Aorta (tissue), 5 donors: ENCODE results near the gene WDR88. TPM values are rescaled to one million over a fixed set of nuclear protein-coding genes. Genes with fewer than 3 reads are reported as not detected.

Experiments used
- ATAC-seq: fragments of 200-7000 bp; cut with Tn5 transposase; one replicate; pipeline ENCODE4 v1.9.1; 2022; ENCODE audit warnings: moderate library complexity; ENCODE audit not compliant: low FRiP score
- DNase-seq, 2 donors: peaks; one replicate each; pipeline ENCODE4 v3.0.0-alpha.2; 2020
- H3K27ac ChIP-seq, 2 donors: one replicate each; pipeline ENCODE4 v1.5.1; 2013; ENCODE audit warnings: low read length in 2 of 2, mild to moderate bottlenecking in 2 of 2, moderate library complexity in 2 of 2, control low read depth in 1 of 2, inconsistent platforms in 1 of 2, low read depth in 1 of 2
- H3K27me3 ChIP-seq, 2 donors: one replicate each; pipeline ENCODE4 v1.6.1; 2013; ENCODE audit warnings: control low read depth in 1 of 2, low read length in 1 of 2, mild to moderate bottlenecking in 1 of 2, moderate library complexity in 1 of 2; ENCODE audit not compliant: insufficient read depth in 2 of 2, control insufficient read depth in 1 of 2
- H3K36me3 ChIP-seq, 2 donors: one replicate each; pipeline ENCODE4 v1.6.1; 2013; ENCODE audit warnings: control low read depth in 1 of 2, low read length in 1 of 2, mild to moderate bottlenecking in 1 of 2; ENCODE audit not compliant: insufficient read depth in 2 of 2, control insufficient read depth in 1 of 2
- H3K4me1 ChIP-seq, 2 donors: one replicate each; pipeline ENCODE4 v1.6.1; 2013; ENCODE audit warnings: low read length in 2 of 2, control low read depth in 1 of 2, mild to moderate bottlenecking in 1 of 2, moderate library complexity in 1 of 2; ENCODE audit not compliant: insufficient read depth in 2 of 2, control insufficient read depth in 1 of 2
- H3K4me3 ChIP-seq, 2 donors: one replicate each; pipeline ENCODE4 v1.5.1; 2013; ENCODE audit warnings: low read length in 2 of 2, control low read depth in 1 of 2, mild to moderate bottlenecking in 1 of 2
- H3K9me3 ChIP-seq: one replicate; pipeline ENCODE4 v1.6.1; 2013; ENCODE audit warnings: mild to moderate bottlenecking, low read length; ENCODE audit not compliant: control insufficient read depth
- WGBS, 2 donors: extraction: QIAGEN DNeasy Blood & Tissue Kit; methylation state at CpG; one replicate each; pipeline ENCODE4 v1.1.7; 2013; 5-methylcytosine and 5-hydroxymethylcytosine counted together
- intact Hi-C, 2 donors: fragments of 100-400 bp; cut with DNase I; formaldehyde crosslinking; loops; one replicate each; pipeline versions ENCODE4 v1.14.2 to v1.15.0; 2022
- long read RNA-seq, 2 donors: library from polyadenylated mRNA; unstranded; transcript quantifications; one replicate each; pipeline ENCODE4 v2.0.0, GENCODE V29; 2020 to 2021
- polyA plus RNA-seq, 2 donors: library from polyadenylated mRNA; stranded (reverse); fragments of 200-250 nt; gene quantifications; one replicate each; pipeline ENCODE4 v1.2.3, GENCODE V29; 2013
- total RNA-seq, 2 donors: library from RNA; stranded (reverse); fragmentation: NEBNext Ultra II Directional; extraction: Animal tissue kit (Norgen Biotek cat#: 25700); gene quantifications; one replicate each; pipeline ENCODE4 v1.2.1, GENCODE V29; 2021
- donor health status: healthy with polysubstance abuse.
- donor health status: Bipolar disorder and iron deficiency.
- donor health status: DM: no; HTN: no; CAD: no.
- donor health status: DM: no; HTN: no; CAD: no.
- donor health status: DM: yes; HTN: yes; CAD: no.

WDR88 gene
- total RNA-seq = not detected
- polyA plus RNA-seq = not detected
- long read RNA-seq, donor 1 = 0 reads
- long read RNA-seq, donor 2, partial matches to known transcripts = 0 of 2 reads
- long read RNA-seq, donor 2, other reads (novel, unspliced or antisense) = 2 of 2 reads

GRCh38 chr19:33132021-33132420 lies at the start of gene WDR88:
TSS of gene WDR88 (plus strand) at chr19:33132114. CDS start at chr19:33132170, 56 bp downstream.
- 73 to 77% methylated on average over 33 to 43 of the region's 43 CpGs for whole genome bisulfite sequencing, 2 donors
- ATAC-seq = no peak

GRCh38 chr19:33085570-33086128 lies 46.3 kb upstream of the WDR88 start:
- WGBS, 2 donors = 83 to 87% methylated on average over 3 of the region's 3 CpGs
- no peaks in the 10 kb centered on the region for H3K9me3 ChIP-seq
- ATAC-seq (no peak), DNase-seq (no peak)
- peaks cover 4 to 5% of the 10 kb centered on the region in 2 donors for H3K4me1 ChIP-seq
- no peak overlapping the region for H3K4me3 ChIP-seq
- no peak overlapping the region for H3K27ac ChIP-seq
- H3K36me3 ChIP-seq = peaks cover 0 to 2% of the 10 kb centered on the region in 2 donors
- H3K27me3 ChIP-seq = no peaks in the 10 kb centered on the region
- intact Hi-C loops = loop anchor here in 1 of 2 donors (10.0 kb wide), 1 partner anchor 111 kb away; the partner anchor contains the start of genes CEP89 and FAAP24

More at GRCh38 chr19:33132021-33132420, at the start of gene WDR88:
- Histone ChIP-seq H3K27ac (no peak within 1 kb of the TSS), H3K4me1 (no peaks in the 10 kb centered on the region), H3K36me3 (peaks cover 0 to 3% of the 10 kb centered on the region in 2 donors), H3K9me3 (no peaks in the 10 kb centered on the region), H3K27me3 (no peaks in the 10 kb centered on the region), H3K4me3 (no peak within 1 kb of the TSS)
- intact Hi-C loops = no loop called here
- DNase-seq = no peak

GRCh38 chr19:33086955-33087354 lies 45.0 kb upstream of the WDR88 start:
- DNase-seq (no peak), ATAC-seq (no peak)
- Histone ChIP-seq H3K27me3 (no peaks in the 10 kb centered on the region), H3K4me1 (peaks cover 0 to 5% of the 10 kb centered on the region in 2 donors), H3K36me3 (peaks cover 0 to 4% of the 10 kb centered on the region in 2 donors), H3K9me3 (no peaks in the 10 kb centered on the region), H3K4me3 (no peak overlapping the region), H3K27ac (no peak overlapping the region)
- 81 to 83% methylated on average over 1 of the region's 1 CpG for WGBS, 2 donors
- intact Hi-C loops = loop anchor here in 1 of 2 donors (10.0 kb wide), 1 partner anchor 112 kb away; the partner anchor contains the start of genes CEP89 and FAAP24

- Histone ChIP-seq H3K4me3 (no peak overlapping the region), H3K9me3 (no peaks in the 10 kb centered on the region), H3K27ac (no peak overlapping the region), H3K4me1 (no peaks in the 10 kb centered on the region), H3K27me3 (no peaks in the 10 kb centered on the region), H3K36me3 (peaks cover 0 to 8% of the 10 kb centered on the region in 2 donors)
- no peak for DNase-seq
- no peak for ATAC-seq
- 89 to 90% methylated on average over 3 of the region's 3 CpGs for WGBS, 2 donors
- intact Hi-C loops = loop anchor here in 1 of 2 donors (10.0 kb wide), 1 partner anchor 114 kb away; the partner anchor contains the start of genes CEP89 and FAAP24
These were observed 42.9 kb upstream of the WDR88 start for GRCh38 chr19:33089010-33089409.

GRCh38 chr19:33090179-33090578 lies 41.7 kb upstream of the WDR88 start:
- H3K36me3 ChIP-seq = peaks cover 6 to 11% of the 10 kb centered on the region in 2 donors
- H3K27ac ChIP-seq = no peak overlapping the region
- H3K9me3 ChIP-seq = no peaks in the 10 kb centered on the region
- ATAC-seq = no peak
- DNase-seq = no peak
- WGBS, 2 donors = 83 to 86% methylated on average over 3 of the region's 3 CpGs
- no peaks in the 10 kb centered on the region for H3K4me1 ChIP-seq
- H3K4me3 ChIP-seq = no peak overlapping the region
- intact Hi-C loops = no loop called here
- no peaks in the 10 kb centered on the region for H3K27me3 ChIP-seq

GRCh38 chr19:33093420-33094210 lies 38.3 kb upstream of the WDR88 start:
- intact Hi-C loops = no loop called here
- 93 to 95% methylated on average over 11 of the region's 11 CpGs for WGBS, 2 donors
- H3K4me1 ChIP-seq = no peaks in the 10 kb centered on the region
- no peak overlapping the region for H3K4me3 ChIP-seq
- no peak for ATAC-seq
- no peak overlapping the region for H3K27ac ChIP-seq
- no peaks in the 10 kb centered on the region for H3K27me3 ChIP-seq
- H3K9me3 ChIP-seq = no peaks in the 10 kb centered on the region
- H3K36me3 ChIP-seq = peaks cover 9 to 20% of the 10 kb centered on the region in 2 donors
- DNase-seq = no peak

GRCh38 chr19:33094436-33095067 lies 37.4 kb upstream of the WDR88 start:
- WGBS, 2 donors = 88 to 91% methylated on average over 6 of the region's 6 CpGs

GRCh38 chr19:33096005-33096404 lies 35.9 kb upstream of the WDR88 start:
- Histone ChIP-seq H3K27me3 (no peaks in the 10 kb centered on the region), H3K27ac (no peak overlapping the region), H3K9me3 (no peaks in the 10 kb centered on the region), H3K4me1 (no peaks in the 10 kb centered on the region), H3K4me3 (no peak overlapping the region), H3K36me3 (peaks cover 9 to 18% of the 10 kb centered on the region in 2 donors)
- intact Hi-C loops = no loop called here
- ATAC-seq (no peak), DNase-seq (no peak)
- WGBS, 2 donors = 87 to 88% methylated on average over 4 of the region's 4 CpGs

More at GRCh38 chr19:33094436-33095067, 37.4 kb upstream of the WDR88 start:
- H3K27me3 ChIP-seq = no peaks in the 10 kb centered on the region
- H3K27ac ChIP-seq = no peak overlapping the region
- H3K9me3 ChIP-seq = no peaks in the 10 kb centered on the region
- H3K4me3 ChIP-seq = no peak overlapping the region
- peaks cover 9 to 18% of the 10 kb centered on the region in 2 donors for H3K36me3 ChIP-seq
- DNase-seq = no peak
- H3K4me1 ChIP-seq = no peaks in the 10 kb centered on the region
- intact Hi-C loops = no loop called here
- ATAC-seq = no peak
